GM11168 (cell line): ENCODE results near the gene VSTM2B.

Experiments used
- in situ Hi-C: fragments of 300-500 bp; cut with MboI; formaldehyde crosslinking; loops from one replicate; pipeline ENCODE4 v1.12.0; 2022; ENCODE audit warnings: low sequenced_read_pairs; ENCODE audit not compliant: unreplicated experiment

Gene VSTM2B

DNA sequence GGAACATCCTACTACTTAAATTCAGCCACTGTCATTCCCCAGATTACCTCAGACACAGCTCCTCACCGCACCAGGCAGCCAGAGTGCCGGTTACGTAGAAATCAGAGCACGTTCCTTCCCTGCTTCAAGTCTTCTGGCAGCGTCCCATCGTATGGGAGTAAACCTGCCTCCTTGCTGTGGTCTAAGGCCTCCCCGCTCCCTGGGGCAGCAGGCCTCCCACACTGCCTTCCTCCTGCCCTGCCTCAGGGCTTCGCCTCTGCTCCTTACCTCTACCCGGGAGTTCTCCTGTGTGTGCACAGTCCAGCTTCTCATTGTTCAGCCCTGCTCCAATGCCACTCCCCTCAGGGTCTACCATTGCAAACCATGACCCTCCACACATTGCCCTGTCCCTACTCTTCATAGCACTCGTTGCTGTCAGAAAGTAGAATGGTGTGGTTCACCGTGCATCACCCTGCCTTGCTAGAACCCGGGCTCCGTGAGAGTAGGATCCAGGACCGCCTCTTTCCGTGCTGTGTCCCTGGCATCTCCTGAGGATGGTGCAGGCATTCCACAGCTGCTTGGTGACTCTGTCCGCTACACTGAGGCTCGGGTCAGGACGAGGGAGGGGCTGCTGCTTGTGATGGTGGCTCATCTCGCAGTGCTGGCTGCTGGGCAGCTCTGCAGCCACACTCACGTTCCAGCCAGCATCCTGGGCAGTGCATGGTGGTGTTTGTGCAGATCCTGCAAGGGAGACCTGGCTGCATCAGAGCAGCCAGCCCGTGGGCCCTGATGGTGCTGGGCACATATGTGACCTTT, 87.2 kb downstream of the VSTM2B start:
- in situ Hi-C loops = no loop called here

- in situ Hi-C loops = no loop called here
These were observed 88.3 kb downstream of the VSTM2B start for GRCh38 chr19:29614046-29614445.
